HG03097 (cell line): Measurements from ENCODE around the gene CREB5.

Experiments
- ATAC-seq: cut with Tn5 transposase; IDR thresholded peaks from one replicate; pipeline ENCODE4 v1.9.1; 2021; ENCODE audit not compliant: unreplicated experiment, low FRiP score

CREB5 gene

DNA sequence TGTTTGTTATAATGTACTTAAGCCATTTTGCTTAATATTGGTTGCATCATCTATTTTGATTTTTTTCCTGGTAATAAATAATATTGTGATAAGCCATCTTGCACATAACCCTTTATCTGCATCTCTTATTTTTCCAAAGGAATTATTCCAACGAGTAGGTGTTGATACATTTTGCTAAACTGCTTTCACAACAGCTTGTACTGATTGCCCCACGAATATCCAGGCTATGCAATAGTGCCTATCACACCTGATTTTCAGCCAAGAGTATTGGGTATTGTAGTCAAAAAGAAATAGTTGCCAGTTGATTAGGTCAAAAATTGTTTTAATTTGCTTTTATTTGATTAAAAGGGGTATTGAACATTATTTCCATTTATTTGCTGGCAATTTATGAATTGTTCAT lies 20.7 kb downstream of the CREB5 start:
- ATAC-seq = no peak

DNA sequence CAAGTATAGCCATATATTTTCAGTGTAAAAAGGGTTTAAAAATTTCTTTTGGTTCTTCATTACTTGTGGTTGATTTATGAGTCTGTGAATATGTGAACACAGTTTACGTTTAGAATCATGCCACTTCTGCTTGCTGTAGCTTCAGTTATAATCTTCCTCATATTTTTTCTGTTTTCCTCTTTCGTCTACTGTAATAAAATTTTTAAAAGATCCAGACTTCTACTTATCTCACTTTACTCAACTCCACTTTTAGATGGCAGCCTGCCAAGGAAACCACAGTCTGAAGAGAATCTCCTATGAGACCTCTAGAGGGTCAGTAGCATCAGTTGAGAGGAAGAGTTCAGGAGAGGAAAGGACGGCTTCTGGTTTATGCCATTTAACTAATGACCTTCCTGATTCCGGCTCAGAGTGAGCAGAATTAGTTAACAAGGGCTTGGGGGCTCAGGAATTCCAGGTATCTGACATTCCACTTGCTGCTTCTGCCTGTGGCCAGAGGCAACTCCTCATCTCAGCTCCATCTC lies 21.4 kb downstream of the CREB5 start:
- ATAC-seq = no peak

DNA sequence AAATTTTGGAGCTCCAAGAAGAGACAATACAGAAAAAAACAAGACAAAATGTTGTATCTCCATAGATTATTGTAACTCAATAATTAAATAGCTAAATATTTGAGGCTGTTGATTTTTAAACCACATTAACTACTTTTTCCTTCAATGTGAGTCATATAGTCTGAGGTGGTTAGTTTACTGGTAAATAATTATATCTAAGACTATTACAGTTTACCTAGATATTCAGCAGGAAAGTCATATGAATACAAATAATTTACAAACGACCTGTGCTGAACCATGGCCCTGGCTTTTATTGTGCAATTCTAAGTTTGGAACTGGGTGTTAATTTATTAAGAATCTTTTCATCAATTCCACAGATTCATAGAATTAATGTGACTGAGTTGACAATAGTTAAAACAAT lies 22.2 kb downstream of the CREB5 start:
- no peak for ATAC-seq

DNA sequence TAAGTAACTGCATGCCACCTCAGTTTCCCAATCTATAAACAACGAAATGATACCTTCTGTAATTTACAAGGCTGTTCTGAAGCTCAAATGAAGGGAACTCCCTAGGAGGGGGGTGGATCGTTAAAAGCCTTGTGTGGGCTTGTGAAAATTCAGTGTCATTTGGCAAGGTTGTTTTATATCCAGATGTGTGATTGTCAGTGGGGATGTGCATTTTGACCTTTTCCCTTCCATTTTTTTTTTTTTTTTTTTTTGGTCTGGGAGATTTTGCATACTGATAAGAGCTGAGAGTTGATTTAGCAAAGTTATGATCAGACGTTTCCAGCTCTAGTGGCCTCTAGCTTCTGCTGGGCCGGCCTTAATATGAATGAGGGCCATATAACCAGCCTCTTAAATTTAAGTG lies 22.8 kb downstream of the CREB5 start:
- no peak for ATAC-seq

DNA sequence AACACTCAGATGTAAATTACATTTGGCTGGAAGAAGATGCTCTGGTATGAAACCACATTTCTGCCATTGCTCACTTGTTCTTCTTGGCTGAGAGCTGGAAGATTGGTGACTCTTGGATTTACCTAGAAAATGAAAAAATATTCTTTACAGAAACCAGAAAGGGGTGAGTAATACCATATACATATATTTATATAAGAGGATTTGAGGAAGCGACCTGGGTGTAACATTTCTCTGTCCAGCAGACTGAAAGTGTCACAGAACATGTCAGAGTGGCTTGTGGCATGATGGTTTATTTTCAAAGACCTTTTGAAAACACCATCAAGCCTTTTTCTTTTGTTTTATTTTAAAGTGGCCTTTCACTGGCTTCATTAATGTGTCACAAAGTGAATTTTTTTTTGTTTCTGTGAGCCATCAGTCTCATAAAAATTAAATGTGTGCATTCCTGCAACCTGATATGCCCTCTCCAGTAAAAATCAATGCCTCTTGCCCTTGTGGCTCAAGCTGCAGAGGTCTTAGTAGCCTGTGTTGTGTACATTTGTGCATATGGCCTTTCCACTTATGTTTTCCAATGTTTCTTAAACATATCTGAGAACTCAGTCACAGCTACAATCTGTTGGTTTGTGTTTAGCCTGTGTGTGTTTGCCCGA lies 23.5 kb downstream of the CREB5 start:
- no peak for ATAC-seq

DNA sequence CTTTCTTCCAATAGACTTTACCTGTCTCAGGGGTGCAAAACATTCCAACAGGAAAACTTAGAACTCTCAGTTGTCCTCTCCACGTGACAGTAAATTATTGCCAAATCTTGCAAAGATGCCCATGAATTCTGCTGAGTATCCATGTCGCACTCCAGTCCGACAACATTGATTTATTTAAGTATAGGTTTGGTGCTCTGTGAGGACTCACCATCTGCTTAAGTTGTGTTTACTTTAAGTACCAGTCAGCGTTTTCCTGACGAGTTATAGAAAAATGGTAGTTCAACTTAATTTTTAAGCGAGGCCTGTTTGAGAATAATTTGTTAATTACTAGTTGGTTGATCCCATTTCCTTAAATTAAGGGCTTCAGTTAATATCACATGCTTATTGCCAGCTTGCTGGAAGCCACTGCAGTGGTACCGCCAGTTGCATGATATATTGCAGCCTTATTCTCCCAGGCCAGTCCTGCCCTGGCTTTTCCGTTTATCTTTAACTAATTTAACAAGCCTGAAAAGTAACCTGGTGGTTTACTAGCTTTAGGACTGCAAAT lies 27.8 kb downstream of the CREB5 start:
- ATAC-seq = no peak

DNA sequence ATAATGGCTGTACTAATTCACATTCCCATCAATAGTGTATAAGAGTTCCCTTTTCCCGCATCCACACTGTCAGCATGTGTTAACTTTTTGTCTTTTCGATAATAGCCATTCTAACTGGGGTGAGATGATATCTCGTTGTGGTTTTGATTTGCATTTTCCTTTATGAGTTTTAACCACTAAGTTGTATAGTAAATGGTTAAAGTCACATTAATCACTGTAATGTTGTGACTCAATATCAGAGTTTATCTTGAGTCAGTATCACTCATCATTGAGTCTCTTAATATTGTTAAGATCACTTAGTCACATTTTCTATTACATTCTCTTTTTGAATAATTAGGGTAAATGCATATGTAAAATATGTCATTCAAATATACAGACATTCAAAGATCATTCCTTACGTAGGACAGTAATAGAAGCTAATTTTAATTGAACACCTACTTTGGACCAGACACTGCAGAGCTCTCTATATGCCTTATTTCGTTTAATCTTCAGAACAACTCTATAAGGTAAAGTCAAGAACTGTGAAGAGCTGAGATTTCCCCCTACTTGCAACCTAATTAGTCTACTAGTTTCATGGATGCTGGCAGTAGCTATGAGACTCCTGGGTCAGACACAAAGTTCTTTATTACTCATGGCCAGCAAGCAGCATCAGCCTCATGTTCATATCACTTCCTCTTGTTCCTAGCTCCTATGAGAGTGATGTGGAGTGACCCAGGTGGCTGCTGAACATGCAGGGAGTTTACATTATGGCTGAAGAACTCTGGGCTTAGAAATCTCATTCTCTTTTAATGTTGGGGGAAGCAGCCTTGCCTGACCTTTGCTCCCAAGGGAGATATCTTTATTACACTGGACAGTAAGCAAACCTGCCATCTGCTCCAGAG lies 30.5 kb downstream of the CREB5 start:
- no peak for ATAC-seq

DNA sequence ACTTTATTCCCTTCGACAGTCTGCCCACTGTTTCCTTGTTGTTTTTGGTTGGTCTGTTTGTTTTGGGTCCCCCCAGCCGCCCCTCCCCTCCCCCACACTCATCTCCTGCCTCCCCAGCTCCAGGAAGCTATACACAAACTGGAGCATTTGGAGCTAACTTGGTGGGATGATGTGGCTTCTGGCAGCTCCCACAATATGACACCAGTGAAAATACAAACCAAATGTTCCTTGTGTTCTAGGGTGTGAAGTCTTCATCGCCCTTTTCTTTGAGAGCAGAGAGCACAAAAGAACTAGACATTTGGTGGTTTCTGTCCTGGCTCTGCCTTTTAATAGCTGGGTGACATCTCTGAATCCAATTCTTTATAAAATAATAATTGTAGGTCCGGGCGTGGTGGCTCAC lies 33.8 kb downstream of the CREB5 start:
- no peak for ATAC-seq

DNA sequence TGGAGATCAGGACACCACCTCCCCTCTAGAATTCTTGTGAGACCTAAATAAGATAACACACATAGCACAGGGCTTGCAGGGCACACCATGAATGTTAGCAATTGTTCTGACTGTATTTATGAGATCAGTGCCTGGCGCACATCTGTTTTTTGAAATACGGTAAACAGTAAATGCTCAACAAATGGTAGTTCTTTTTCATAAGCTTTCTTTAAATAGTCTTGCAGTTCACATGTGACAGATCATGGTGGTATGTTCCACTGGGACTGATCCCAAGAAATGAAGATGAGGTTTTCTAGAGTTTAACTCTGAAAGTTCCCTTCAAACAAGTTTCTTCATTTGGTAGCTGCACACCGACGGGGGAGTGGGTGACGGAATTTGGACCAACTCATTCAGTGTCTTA lies 34.8 kb downstream of the CREB5 start:
- no peak for ATAC-seq

DNA sequence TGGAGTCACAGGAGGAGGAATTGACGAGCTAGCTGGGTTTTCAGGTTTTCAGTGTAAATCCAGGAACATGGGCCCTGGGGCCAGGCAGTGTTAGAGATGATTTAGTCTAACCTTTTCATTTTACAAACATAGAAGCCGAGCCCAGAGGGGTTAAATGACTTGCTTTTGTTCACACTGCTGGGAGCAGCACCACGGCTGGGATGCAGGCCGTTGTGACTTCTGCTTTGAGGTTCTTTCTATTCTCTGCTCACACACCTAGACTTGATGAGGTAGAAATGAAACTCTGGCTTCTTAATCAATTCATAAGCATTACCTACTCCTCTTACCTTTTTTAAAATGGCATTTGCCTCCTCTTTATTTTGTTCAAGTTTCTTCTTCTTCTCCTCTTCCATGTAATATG lies 36.4 kb downstream of the CREB5 start:
- ATAC-seq = no peak

DNA sequence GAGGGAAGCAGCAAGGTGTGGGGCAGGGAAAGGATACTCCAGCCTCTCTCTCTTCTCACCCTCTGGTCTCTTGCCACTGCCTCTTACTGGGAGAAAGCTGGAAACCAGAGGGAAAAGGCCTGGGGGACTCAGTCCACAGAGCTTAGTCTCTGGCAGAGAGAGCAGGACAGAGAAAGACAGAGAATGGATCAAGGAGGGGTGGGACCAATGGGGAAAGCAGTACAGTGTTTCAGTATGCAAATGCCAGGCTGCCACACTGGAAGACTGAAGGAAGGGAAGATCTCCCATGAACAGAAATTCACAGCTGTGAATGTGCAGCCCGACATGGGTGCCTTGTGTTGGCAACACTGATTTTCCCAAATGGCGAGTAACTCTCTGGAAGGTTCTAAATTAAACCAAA lies 40.4 kb downstream of the CREB5 start:
- no peak for ATAC-seq

DNA sequence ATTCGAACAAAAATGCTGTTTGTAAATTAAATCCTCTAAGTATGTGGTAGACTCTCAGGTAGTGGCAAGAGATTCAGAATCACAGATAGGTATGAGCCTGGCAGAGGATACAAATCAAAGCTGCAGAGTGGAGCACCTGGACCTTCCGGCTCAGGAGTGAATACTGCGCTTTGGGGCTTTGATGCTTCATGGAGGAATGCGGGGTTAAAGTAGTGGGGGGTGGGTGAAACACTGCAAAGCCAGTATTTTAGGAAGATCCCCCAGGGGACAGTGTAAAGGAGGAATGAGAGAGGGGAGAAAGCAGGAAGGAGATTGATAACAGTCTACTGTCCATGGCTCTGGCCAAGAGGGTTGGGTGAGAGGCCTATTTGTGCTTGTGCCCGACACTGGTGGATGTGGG lies 43.2 kb downstream of the CREB5 start:
- no peak for ATAC-seq

DNA sequence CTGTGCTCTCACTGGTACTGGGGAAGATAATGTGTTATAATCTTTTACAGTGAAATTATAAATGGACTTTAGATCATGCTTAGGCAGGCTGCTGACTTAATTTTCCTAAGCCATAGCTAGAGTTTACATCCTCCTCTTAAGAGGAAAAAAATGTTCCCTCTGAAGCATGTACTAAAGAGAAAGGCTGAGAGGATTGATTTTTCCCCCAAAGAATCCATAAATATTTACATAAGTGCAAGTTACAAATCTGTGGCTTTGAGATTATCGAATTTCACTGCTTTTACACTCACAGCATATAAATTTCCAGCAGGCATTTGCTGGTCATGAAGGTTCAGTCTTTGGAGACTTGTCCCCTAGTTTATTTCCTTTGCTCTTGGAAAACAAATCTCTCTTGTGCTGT lies 43.7 kb downstream of the CREB5 start:
- no peak for ATAC-seq

DNA sequence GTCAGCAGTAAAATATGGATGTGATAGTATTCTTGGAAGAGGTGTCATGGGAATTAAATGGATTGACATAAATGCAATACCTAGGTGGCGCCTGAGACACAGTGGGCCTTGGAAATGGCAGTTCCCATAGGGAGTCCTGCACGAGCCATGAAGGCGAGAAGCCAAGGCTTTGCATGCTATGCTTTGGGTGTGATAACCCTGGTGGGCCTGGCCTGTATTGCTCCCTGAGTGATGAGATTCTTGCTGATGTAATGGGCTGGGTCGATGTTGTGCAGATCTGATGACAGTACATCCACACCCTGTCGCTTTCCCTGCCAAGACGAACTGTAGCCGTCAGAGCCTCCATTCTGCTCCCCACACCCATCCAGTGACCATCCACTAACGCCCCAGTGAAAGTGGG lies 46.4 kb downstream of the CREB5 start:
- ATAC-seq = no peak

DNA sequence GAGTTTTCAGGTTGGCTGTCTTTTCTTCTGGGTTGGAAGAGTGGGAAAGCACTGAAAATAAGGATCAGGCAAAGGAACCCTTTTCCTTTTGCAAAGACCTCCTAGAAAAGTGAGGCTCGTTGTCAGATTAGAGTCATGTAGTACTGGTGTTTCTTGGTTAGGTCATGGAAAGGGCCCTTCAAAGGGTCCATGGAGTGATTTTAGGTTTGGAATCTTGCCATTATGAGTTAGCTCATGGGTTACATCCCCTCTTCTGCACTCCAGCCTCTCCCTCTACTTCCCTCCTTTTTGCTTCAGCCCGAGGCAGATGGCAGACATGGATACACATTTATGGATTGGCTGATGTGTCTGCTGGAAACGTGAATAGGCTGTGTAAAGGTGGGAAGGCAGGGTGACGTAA lies 47.0 kb downstream of the CREB5 start:
- ATAC-seq = no peak

DNA sequence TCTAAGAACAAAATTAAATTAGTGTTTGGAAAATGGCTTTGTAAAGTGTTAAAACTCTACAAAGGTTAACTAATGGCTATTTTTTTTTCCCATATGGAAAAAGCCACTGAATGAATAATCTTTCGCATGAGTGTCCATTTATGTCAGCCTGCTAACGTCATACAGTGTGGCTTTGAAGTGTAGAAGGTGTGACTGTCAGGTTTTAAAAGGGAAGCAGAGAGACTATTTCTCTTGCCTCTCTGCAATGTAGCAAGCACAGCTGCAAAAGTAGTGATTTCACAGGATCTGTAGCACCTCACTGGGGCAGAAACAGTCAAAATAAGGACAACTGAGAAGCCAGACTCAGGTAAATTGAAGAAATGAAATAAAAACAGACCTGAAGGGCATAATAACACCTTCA lies 53.4 kb downstream of the CREB5 start:
- ATAC-seq = no peak

DNA sequence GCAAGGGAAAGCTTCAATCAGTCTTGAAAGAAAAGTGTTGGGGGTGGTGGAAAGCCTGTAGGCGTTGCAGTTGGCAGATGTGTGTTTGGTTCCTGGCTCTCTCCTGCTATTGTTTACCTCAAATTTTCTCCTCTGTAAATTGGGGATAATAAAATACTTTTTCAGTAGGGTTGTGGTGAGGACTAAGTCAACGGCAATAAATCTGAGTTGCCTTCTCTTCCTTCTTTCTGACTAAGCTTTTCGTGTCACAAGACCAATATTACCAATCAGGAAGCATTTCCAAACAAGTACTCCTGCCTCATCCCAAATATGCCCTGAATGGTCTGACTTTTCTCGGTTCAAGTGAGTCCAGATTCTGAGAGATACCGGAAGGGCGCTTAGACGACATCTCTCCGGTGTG lies 54.0 kb downstream of the CREB5 start:
- ATAC-seq = no peak

DNA sequence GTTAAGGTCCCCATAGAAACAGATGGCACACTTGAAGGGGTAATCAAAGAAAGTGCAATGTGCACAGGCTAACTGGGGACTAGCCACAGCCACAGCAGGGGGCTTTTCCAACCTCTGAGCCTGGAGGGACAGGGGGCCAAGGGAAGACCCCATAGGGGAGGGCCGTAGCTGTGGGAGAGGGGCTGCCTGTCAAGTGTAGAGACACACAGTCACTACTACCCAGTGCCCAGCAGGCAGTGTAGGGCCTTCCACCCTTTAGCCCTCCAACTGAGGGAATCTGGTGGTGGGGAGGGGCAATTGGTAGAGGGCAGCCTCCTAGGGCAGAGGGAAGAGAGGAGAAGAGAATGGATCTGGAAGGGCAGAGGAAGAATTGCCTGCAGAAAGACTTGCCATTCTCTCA lies 54.6 kb downstream of the CREB5 start:
- no peak for ATAC-seq

DNA sequence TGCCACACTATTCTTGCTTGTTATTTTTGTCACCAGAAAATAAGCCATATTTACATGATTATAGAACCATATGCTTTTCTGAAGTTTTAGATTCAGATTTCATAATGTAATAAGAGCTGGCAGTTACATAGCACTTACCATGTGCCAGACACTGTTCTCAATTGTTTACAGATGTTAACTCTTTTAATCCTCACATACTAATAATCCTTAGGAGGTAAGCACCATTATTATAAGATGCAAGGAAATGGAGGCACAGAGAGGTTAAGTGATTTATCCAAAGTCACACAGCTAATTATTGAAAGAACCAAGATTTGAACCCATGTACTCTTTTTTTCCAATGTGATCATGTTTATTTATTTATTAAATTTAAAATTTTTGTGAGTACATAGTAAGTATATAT lies 57.2 kb downstream of the CREB5 start:
- no peak for ATAC-seq

DNA sequence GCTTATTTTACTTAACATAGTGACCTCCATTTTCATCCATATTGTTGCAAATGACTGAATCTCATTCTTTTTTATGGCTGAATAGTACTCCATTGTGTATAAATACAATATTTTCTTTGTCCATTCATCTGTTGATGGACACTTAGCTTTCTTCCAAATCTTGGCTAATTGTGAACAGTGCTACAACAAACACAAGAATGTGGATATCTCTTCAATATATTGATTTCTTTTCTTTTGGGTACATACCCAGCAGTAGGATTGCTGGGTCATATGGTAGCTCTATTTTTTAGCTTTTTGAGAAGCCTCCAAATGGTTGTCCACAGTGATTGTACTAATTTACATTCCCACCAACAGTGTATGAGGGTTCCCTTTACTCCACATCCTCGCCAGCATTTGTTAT lies 58.0 kb downstream of the CREB5 start:
- ATAC-seq = no peak

DNA sequence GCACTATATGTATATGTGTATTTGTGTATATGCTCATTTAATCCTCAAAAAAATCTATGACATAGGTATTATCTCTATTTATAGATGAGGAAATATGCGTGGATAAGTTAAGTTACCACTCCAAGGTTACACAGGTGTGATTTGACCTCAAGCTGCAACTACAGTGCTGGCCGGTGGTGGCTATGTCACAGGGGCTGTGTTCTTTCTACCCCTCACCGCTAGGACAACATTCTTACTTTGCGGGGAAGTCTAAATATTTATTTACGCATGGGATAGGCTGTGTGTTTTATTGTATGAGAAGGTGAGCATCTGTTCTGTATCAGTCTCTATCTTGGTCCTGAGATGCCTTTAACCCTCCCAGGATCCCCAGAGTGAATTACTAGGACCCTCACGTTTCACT lies 60.0 kb downstream of the CREB5 start:
- no peak for ATAC-seq
